Measurements from ENCODE around the gene RNF114.
"Not testable (repeated sequence)": the region's sequence is repeated elsewhere in the genome, so short reads cannot be mapped to it uniquely, and the experiment has no call there.

Gene RNF114

GRCh38 chr20:49987015-49987867 lies 51.0 kb downstream of the RNF114 start:
- no peak for FAIRE-seq

GRCh38 chr20:49987868-49988690 lies 51.9 kb downstream of the RNF114 start:
- no peak for FAIRE-seq

GRCh38 chr20:49989234-49990065 lies 53.3 kb downstream of the RNF114 start:
- FAIRE-seq = no peak

- FAIRE-seq = no peak
These were observed 54.1 kb downstream of the RNF114 start for GRCh38 chr20:49990271-49990720.

GRCh38 chr20:49993301-49993751 lies 57.1 kb downstream of the RNF114 start:
- no peak for FAIRE-seq

GRCh38 chr20:49995586-49995985 lies 59.4 kb downstream of the RNF114 start:
- no peak for FAIRE-seq

- FAIRE-seq = not testable (repeated sequence)
These were observed 62.4 kb downstream of the RNF114 start for GRCh38 chr20:49998478-49999188.

GRCh38 chr20:49999329-49999728 lies 63.1 kb downstream of the RNF114 start:
- no peak for FAIRE-seq

- not testable (repeated sequence) for FAIRE-seq
These were observed 64.5 kb downstream of the RNF114 start for GRCh38 chr20:50000548-50001222.

- FAIRE-seq = no peak
These were observed 65.7 kb downstream of the RNF114 start for GRCh38 chr20:50001784-50002311.

GRCh38 chr20:50003253-50003656 lies 67.1 kb downstream of the RNF114 start:
- FAIRE-seq = no peak
